NCI-H1048 (cell line): ENCODE results near the gene LHFPL5.

Source experiments
- DNase-seq: peaks from one replicate; lab custom pipeline; 2025; lab: John Stamatoyannopoulos, UW

Gene LHFPL5

GRCh38 chr6:35804996-35805736 lies at the start of gene LHFPL5:
TSS of gene LHFPL5 (plus strand) at chr6:35805352. CDS start at chr6:35805671, 319 bp downstream.
- DNase-seq = peak; percentile 42

- DNase-seq = no peak
These were observed 47.6 kb upstream of the LHFPL5 start for GRCh38 chr6:35757456-35758123.

GRCh38 chr6:35759426-35759825 lies 45.7 kb upstream of the LHFPL5 start:
- DNase-seq = no peak

GRCh38 chr6:35765739-35766138 lies 39.4 kb upstream of the LHFPL5 start:
- no peak for DNase-seq

GRCh38 chr6:35769211-35769610 lies 35.9 kb upstream of the LHFPL5 start:
- no peak for DNase-seq

GRCh38 chr6:35771343-35771627 lies 33.9 kb upstream of the LHFPL5 start:
- no peak for DNase-seq

GRCh38 chr6:35774116-35774794 lies 30.9 kb upstream of the LHFPL5 start:
- no peak for DNase-seq

GRCh38 chr6:35775031-35775430 lies 30.1 kb upstream of the LHFPL5 start:
- DNase-seq = no peak

- DNase-seq = no peak
These were observed 28.6 kb upstream of the LHFPL5 start, which contains the start of gene CLPSL2 for GRCh38 chr6:35776364-35777215. TSS of gene CLPSL2 (plus strand) at chr6:35776598. CDS start at chr6:35776619, 21 bp downstream.

GRCh38 chr6:35777356-35778102 lies 27.6 kb upstream of the LHFPL5 start:
- no peak for DNase-seq

- DNase-seq = no peak
These were observed 26.7 kb upstream of the LHFPL5 start for GRCh38 chr6:35778437-35778836.

GRCh38 chr6:35780719-35781118 lies 24.4 kb upstream of the LHFPL5 start, which contains the start of gene CLPSL1:
TSS of gene CLPSL1 (plus strand) at chr6:35781019. CDS start at chr6:35781111, 92 bp downstream.
- DNase-seq = no peak

- no peak for DNase-seq
These were observed 23.9 kb upstream of the LHFPL5 start for GRCh38 chr6:35781290-35781689.

GRCh38 chr6:35782424-35782823 lies 22.7 kb upstream of the LHFPL5 start:
- DNase-seq = no peak

- no peak for DNase-seq
These were observed 21.0 kb upstream of the LHFPL5 start for GRCh38 chr6:35784200-35784599.

- DNase-seq = no peak
These were observed 18.9 kb upstream of the LHFPL5 start for GRCh38 chr6:35786272-35786671.

GRCh38 chr6:35786810-35787209 lies 18.3 kb upstream of the LHFPL5 start:
- no peak for DNase-seq

- no peak for DNase-seq
These were observed 17.6 kb upstream of the LHFPL5 start for GRCh38 chr6:35787266-35788218.

- no peak for DNase-seq
These were observed 16.6 kb upstream of the LHFPL5 start for GRCh38 chr6:35788423-35788982.

- no peak for DNase-seq
These were observed 14.5 kb upstream of the LHFPL5 start for GRCh38 chr6:35790683-35791082.
